Measurements from ENCODE around the gene L3MBTL3. TPM values are rescaled to one million over a fixed set of nuclear protein-coding genes. Genes with fewer than 3 reads are reported as not detected.
"Not testable (repeated sequence)": the region's sequence is repeated elsewhere in the genome, so short reads cannot be mapped to it uniquely, and the experiment has no call there.

L3MBTL3 gene
- polyA plus RNA-seq, 1 experiment, result 6.8 TPM

GRCh38 chr6:130138909-130139242 lies 120.5 kb downstream of the L3MBTL3 start:
- Histone ChIP-seq H3K4me3 (ENCODE audit: low read depth, low read length) (no peak overlapping the region), H3K36me3 (ENCODE audit: control insufficient read depth, insufficient read depth, low read length) (no peaks in the 10 kb centered on the region), H3K27me3 (ENCODE audit: control insufficient read depth, insufficient read depth, low read length) (no peaks in the 10 kb centered on the region)
- DNase-seq (ENCODE audit: low read depth), result no peak
- TF ChIP-seq CTCF (IDR thresholded peaks at IDR 0.05; ENCODE audit: insufficient read depth, low read depth, low read length), result no peak
- POLR2A ChIA-PET, result no interaction called here
- CTCF ChIA-PET, result no interaction called here

GRCh38 chr6:130140084-130140483 lies 121.7 kb downstream of the L3MBTL3 start:
- no peak overlapping the region for H3K4me3 ChIP-seq (ENCODE audit: low read depth, low read length)
- ChIA-PET POLR2A (no interaction called here), CTCF (no interaction called here)
- no peak for TF ChIP-seq CTCF (IDR thresholded peaks at IDR 0.05; ENCODE audit: insufficient read depth, low read depth, low read length)
- H3K27me3 ChIP-seq (ENCODE audit: control insufficient read depth, insufficient read depth, low read length), result no peaks in the 10 kb centered on the region
- no peaks in the 10 kb centered on the region for H3K36me3 ChIP-seq (ENCODE audit: control insufficient read depth, insufficient read depth, low read length)
- DNase-seq (ENCODE audit: low read depth), result no peak

GRCh38 chr6:130143709-130144108 lies 125.3 kb downstream of the L3MBTL3 start:
- no peak overlapping the region for H3K4me3 ChIP-seq (ENCODE audit: low read depth, low read length)
- ChIA-PET CTCF (no interaction called here), POLR2A (no interaction called here)
- DNase-seq (ENCODE audit: low read depth), result no peak
- H3K27me3 ChIP-seq (ENCODE audit: control insufficient read depth, insufficient read depth, low read length), result no peaks in the 10 kb centered on the region
- no peaks in the 10 kb centered on the region for H3K36me3 ChIP-seq (ENCODE audit: control insufficient read depth, insufficient read depth, low read length)
- TF ChIP-seq CTCF (IDR thresholded peaks at IDR 0.05; ENCODE audit: insufficient read depth, low read depth, low read length), result no peak

- CTCF ChIA-PET, result no interaction called here
These were observed 128.7 kb downstream of the L3MBTL3 start for GRCh38 chr6:130147111-130147510.

GRCh38 chr6:130148181-130148580 lies 129.8 kb downstream of the L3MBTL3 start:
- H3K27me3 ChIP-seq (ENCODE audit: control insufficient read depth, insufficient read depth, low read length), result no peaks in the 10 kb centered on the region
- ChIA-PET POLR2A (no interaction called here), CTCF (no interaction called here)
- TF ChIP-seq CTCF (IDR thresholded peaks at IDR 0.05; ENCODE audit: insufficient read depth, low read depth, low read length), result no peak
- DNase-seq (ENCODE audit: low read depth), result no peak
- H3K4me3 ChIP-seq (ENCODE audit: low read depth, low read length), result no peak overlapping the region
- H3K36me3 ChIP-seq (ENCODE audit: control insufficient read depth, insufficient read depth, low read length), result no peaks in the 10 kb centered on the region

More at GRCh38 chr6:130147111-130147510, 128.7 kb downstream of the L3MBTL3 start:
- Histone ChIP-seq H3K36me3 (ENCODE audit: control insufficient read depth, insufficient read depth, low read length) (no peaks in the 10 kb centered on the region), H3K4me3 (ENCODE audit: low read depth, low read length) (no peak overlapping the region), H3K27me3 (ENCODE audit: control insufficient read depth, insufficient read depth, low read length) (no peaks in the 10 kb centered on the region)
- DNase-seq (ENCODE audit: low read depth), result no peak
- POLR2A ChIA-PET, result no interaction called here
- no peak for TF ChIP-seq CTCF (IDR thresholded peaks at IDR 0.05; ENCODE audit: insufficient read depth, low read depth, low read length)

GRCh38 chr6:130149016-130149415 lies 130.6 kb downstream of the L3MBTL3 start:
- H3K4me3 ChIP-seq (ENCODE audit: low read depth, low read length); H3K36me3 ChIP-seq (ENCODE audit: control insufficient read depth, insufficient read depth, low read length); H3K27me3 ChIP-seq (ENCODE audit: control insufficient read depth, insufficient read depth, low read length); CTCF ChIA-PET; POLR2A ChIA-PET; DNase-seq (ENCODE audit: low read depth): not testable (repeated sequence)

All from BJ (cell line).